ENCODE data around the gene FLVCR2. TPM values are rescaled to one million over a fixed set of nuclear protein-coding genes. Genes with fewer than 3 reads are reported as not detected.
"Not testable (repeated sequence)": the region's sequence is repeated elsewhere in the genome, so short reads cannot be mapped to it uniquely, and the experiment has no call there.

FLVCR2 gene
- total RNA-seq, 1 experiment from 2014 or later, result 0.79 TPM

GRCh38 chr14:75591987-75592575 is 13.7 kb downstream of the FLVCR2 start:
- no peak for DNase-seq (ENCODE audit: low spot score)

GRCh38 chr14:75595226-75595625 is 16.8 kb downstream of the FLVCR2 start:
- no peak for DNase-seq (ENCODE audit: low spot score)

GRCh38 chr14:75597149-75597548 is 18.7 kb downstream of the FLVCR2 start:
- no peak for DNase-seq (ENCODE audit: low spot score)

GRCh38 chr14:75600100-75600499 is 21.7 kb downstream of the FLVCR2 start:
- not testable (repeated sequence) for DNase-seq (ENCODE audit: low spot score)

- DNase-seq (ENCODE audit: low spot score), result not testable (repeated sequence)
These were observed 22.6 kb downstream of the FLVCR2 start for GRCh38 chr14:75601061-75601460.

- DNase-seq (ENCODE audit: low spot score), result no peak
These were observed 24.1 kb downstream of the FLVCR2 start for GRCh38 chr14:75602503-75602902.

GRCh38 chr14:75604979-75605851 is 26.8 kb downstream of the FLVCR2 start:
- no peak for DNase-seq (ENCODE audit: low spot score)

- no peak for DNase-seq (ENCODE audit: low spot score)
These were observed 27.5 kb downstream of the FLVCR2 start for GRCh38 chr14:75605916-75606315.

- no peak for DNase-seq (ENCODE audit: low spot score)
These were observed 28.6 kb downstream of the FLVCR2 start for GRCh38 chr14:75607044-75607443.

- no peak for DNase-seq (ENCODE audit: low spot score)
These were observed 29.6 kb downstream of the FLVCR2 start for GRCh38 chr14:75607842-75608640.

- DNase-seq (ENCODE audit: low spot score), result no peak
These were observed 30.7 kb downstream of the FLVCR2 start for GRCh38 chr14:75609116-75609515.

GRCh38 chr14:75609606-75610475 is 31.4 kb downstream of the FLVCR2 start:
- no peak for DNase-seq (ENCODE audit: low spot score)

GRCh38 chr14:75610834-75611233 is 32.4 kb downstream of the FLVCR2 start:
- no peak for DNase-seq (ENCODE audit: low spot score)

- DNase-seq (ENCODE audit: low spot score), result no peak
These were observed 33.7 kb downstream of the FLVCR2 start for GRCh38 chr14:75612157-75612556.

- DNase-seq (ENCODE audit: low spot score), result no peak
These were observed 35.8 kb downstream of the FLVCR2 start for GRCh38 chr14:75614179-75614578.

GRCh38 chr14:75615200-75615599 is 36.8 kb downstream of the FLVCR2 start:
- DNase-seq (ENCODE audit: low spot score), result no peak

GRCh38 chr14:75619548-75619947 is 41.1 kb downstream of the FLVCR2 start:
- no peak for DNase-seq (ENCODE audit: low spot score)

GRCh38 chr14:75625034-75625433 is 46.6 kb downstream of the FLVCR2 start:
- no peak for DNase-seq (ENCODE audit: low spot score)

GRCh38 chr14:75626396-75626795 is 48.0 kb downstream of the FLVCR2 start:
- DNase-seq (ENCODE audit: low spot score), result no peak

- no peak for DNase-seq (ENCODE audit: low spot score)
These were observed 48.4 kb downstream of the FLVCR2 start for GRCh38 chr14:75626863-75627262.

GRCh38 chr14:75627406-75627805 is 49.0 kb downstream of the FLVCR2 start:
- DNase-seq (ENCODE audit: low spot score), result no peak
